GM20000 (cell line): ENCODE results near the gene PITPNC1.

Experiments
- DNase-seq: peaks from one replicate; pipeline ENCODE4 v3.0.0; 2012; ENCODE audit warnings: low spot score
- TF ChIP-seq, protein P1 (sequence below): IDR thresholded peaks from 2 replicates; pipeline ENCODE4 v1.5.1; 2012; ENCODE audit warnings: mild to moderate bottlenecking, control low read depth; ENCODE audit errors: extremely low read depth, missing control alignments

The PITPNC1 gene

GRCh38 chr17:67711916-67712315, 334.8 kb downstream of the PITPNC1 start:
- DNase-seq = no peak
- TF ChIP-seq, protein P1, sequence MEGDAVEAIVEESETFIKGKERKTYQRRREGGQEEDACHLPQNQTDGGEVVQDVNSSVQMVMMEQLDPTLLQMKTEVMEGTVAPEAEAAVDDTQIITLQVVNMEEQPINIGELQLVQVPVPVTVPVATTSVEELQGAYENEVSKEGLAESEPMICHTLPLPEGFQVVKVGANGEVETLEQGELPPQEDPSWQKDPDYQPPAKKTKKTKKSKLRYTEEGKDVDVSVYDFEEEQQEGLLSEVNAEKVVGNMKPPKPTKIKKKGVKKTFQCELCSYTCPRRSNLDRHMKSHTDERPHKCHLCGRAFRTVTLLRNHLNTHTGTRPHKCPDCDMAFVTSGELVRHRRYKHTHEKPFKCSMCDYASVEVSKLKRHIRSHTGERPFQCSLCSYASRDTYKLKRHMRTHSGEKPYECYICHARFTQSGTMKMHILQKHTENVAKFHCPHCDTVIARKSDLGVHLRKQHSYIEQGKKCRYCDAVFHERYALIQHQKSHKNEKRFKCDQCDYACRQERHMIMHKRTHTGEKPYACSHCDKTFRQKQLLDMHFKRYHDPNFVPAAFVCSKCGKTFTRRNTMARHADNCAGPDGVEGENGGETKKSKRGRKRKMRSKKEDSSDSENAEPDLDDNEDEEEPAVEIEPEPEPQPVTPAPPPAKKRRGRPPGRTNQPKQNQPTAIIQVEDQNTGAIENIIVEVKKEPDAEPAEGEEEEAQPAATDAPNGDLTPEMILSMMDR = no peak

DNA sequence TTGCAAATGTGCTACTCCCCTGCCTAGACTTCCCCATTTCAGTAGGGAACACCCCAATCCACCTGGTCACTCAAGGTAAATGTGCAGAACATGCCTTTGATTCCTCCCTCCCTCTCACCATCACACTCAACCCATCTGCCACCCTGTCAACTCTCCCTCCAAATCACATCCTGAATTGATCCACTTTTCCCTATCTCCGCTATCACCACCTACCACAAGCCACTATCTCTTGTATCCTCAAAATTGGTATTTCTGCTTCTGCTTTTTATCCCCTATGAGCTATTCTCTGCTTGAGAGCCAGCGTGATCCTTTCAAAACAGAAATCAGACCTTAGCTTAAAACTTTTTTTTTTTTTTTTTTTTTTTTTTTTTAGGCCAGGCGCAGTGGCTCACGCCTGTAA, 335.3 kb downstream of the PITPNC1 start:
- TF ChIP-seq, protein P1 = no peak

DNA sequence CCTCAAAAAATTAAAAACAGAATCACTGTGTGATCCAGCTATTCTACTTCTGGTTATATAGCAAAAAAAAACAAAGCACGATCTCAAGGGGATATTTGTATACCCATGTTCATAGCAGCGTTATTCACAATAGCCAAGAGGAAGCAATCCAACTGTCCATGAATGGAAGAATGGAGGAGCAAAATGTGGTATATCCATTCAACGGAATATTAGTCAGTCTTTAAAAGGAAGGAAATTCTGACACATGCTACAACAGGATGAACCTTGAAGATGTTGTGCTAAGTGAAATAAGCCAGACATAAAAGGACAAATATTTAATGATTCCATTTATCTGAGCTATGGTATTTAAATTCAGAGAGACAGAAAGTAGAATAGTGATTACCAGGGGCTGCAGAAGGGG, 336.1 kb downstream of the PITPNC1 start:
- TF ChIP-seq, protein P1 = no peak
- no peak for DNase-seq

More for the DNA sequence above, 335.3 kb downstream of the PITPNC1 start:
- no peak for DNase-seq

GRCh38 chr17:67716405-67716798, 339.3 kb downstream of the PITPNC1 start:
- TF ChIP-seq, protein P1 = no peak
- DNase-seq = no peak

- DNase-seq = peak; percentile 7
- TF ChIP-seq, protein P1 = no peak
Observed at GRCh38 chr17:67717192-67717623, 340.1 kb downstream of the PITPNC1 start.

GRCh38 chr17:67717624-67718324, 340.7 kb downstream of the PITPNC1 start, which contains the start of gene NOL11:
NOL11 (plus strand) TSS chr17:67717936; CDS start chr17:67717948, 12 bp downstream.
- TF ChIP-seq, protein P1 = peak; percentile 89
- DNase-seq = peak; percentile 95

GRCh38 chr17:67718325-67718941, 341.4 kb downstream of the PITPNC1 start:
- TF ChIP-seq, protein P1 = no peak
- peak; percentile 20 for DNase-seq
